ENCODE data around the gene C9. TPM values are rescaled to one million over a fixed set of nuclear protein-coding genes. Genes with fewer than 3 reads are reported as not detected.

Gene C9
- total and polyA plus RNA-seq, 11 donors = 0.04 to 0.29 TPM; not detected in 9

- Histone ChIP-seq H3K4me1 (peaks cover 0 to 8% (median 0%) of the 10 kb centered on the region in 12 donors), H3K4me3 (no peak overlapping the region), H3K27me3 (no peaks in the 10 kb centered on the region), H3K9me3 (peaks cover 0 to 26% (median 7%) of the 10 kb centered on the region in 12 donors), H3K27ac (no peak overlapping the region), H3K36me3 (no peaks in the 10 kb centered on the region)
- DNase-seq = no peak
- TF ChIP-seq POLR2A (IDR thresholded peaks at IDR 0.05) (no peak), CTCF (IDR thresholded peaks at IDR 0.05) (no peak)
- intact Hi-C loops (cut with DNase I) = no loop called here
- ATAC-seq = no peak
These were observed 62.9 kb downstream of the C9 start for GRCh38 chr5:39301406-39301805.

- no peak for ATAC-seq
- H3K27me3 ChIP-seq = no peaks in the 10 kb centered on the region
- DNase-seq = no peak
- H3K27ac ChIP-seq = no peak overlapping the region
- H3K4me3 ChIP-seq = no peak overlapping the region
- no peaks in the 10 kb centered on the region for H3K36me3 ChIP-seq
- H3K9me3 ChIP-seq = peaks cover 0 to 26% (median 7%) of the 10 kb centered on the region in 12 donors
- intact Hi-C loops (cut with DNase I) = no loop called here
- H3K4me1 ChIP-seq = peaks cover 0 to 8% (median 0%) of the 10 kb centered on the region in 12 donors
- TF ChIP-seq CTCF (IDR thresholded peaks at IDR 0.05) (no peak), POLR2A (IDR thresholded peaks at IDR 0.05) (no peak)
These were observed 64.3 kb downstream of the C9 start for GRCh38 chr5:39299962-39300361.

GRCh38 chr5:39294736-39295135, 69.6 kb downstream of the C9 start:
- no peaks in the 10 kb centered on the region for H3K4me1 ChIP-seq
- ATAC-seq = no peak
- 64 to 89% (median 76%) methylated on average over 2 of the region's 2 CpGs for WGBS, 4 donors
- H3K4me3 ChIP-seq = no peak overlapping the region
- DNase-seq = no peak
- no peaks in the 10 kb centered on the region for H3K27me3 ChIP-seq
- peaks cover 0 to 30% (median 7%) of the 10 kb centered on the region in 12 donors for H3K9me3 ChIP-seq
- TF ChIP-seq CTCF (IDR thresholded peaks at IDR 0.05) = no peak
- intact Hi-C loops (cut with DNase I) = no loop called here
- H3K36me3 ChIP-seq = no peaks in the 10 kb centered on the region
- H3K27ac ChIP-seq = no peak overlapping the region

DNA sequence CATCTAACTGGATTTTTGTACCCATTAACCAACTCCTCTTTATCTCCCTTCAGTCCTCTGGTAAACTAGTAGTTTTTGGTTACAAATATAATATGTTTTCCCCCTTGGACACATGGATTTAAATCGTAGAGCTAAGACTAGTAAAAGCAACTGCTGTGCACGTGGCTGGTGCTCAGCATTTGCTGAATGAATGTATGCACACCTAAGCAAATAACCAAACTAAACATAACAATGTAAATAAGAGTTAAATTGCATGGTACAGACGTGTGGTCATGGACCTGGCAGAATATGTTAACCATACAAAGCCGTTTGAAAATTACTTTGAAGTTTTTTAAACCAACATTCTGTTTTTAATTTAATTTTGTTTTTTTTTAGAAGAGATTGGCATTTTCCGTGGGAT, 79.7 kb downstream of the C9 start:
- H3K4me1 ChIP-seq = peaks cover 0 to 6% (median 0%) of the 10 kb centered on the region in 12 donors
- TF ChIP-seq POLR2A (IDR thresholded peaks at IDR 0.05) = no peak
- TF ChIP-seq CTCF (IDR thresholded peaks at IDR 0.05) = no peak
- intact Hi-C loops (cut with DNase I) = loop anchor here in 6 of 10 donors (2.0 to 10.0 kb wide), 3 partner anchors 67 to 290 kb away; partner anchors contain the start of gene FYB1 (in 3 of the 6)
- H3K27me3 ChIP-seq = no peaks in the 10 kb centered on the region
- H3K4me3 ChIP-seq = no peak overlapping the region
- H3K36me3 ChIP-seq = no peaks in the 10 kb centered on the region
- H3K9me3 ChIP-seq = peaks cover 0 to 5% (median 0%) of the 10 kb centered on the region in 12 donors
- WGBS, 4 donors = 62 to 65% (median 64%) methylated on average over 5 of the region's 5 CpGs
- no peak overlapping the region for H3K27ac ChIP-seq
- DNase-seq = no peak
- ATAC-seq = no peak

Data from heart left ventricle (tissue), 16 donors.